Esophagus squamous epithelium (tissue), 5 donors: ENCODE measurements around the gene ZC3HAV1L. TPM values are rescaled to one million over a fixed set of nuclear protein-coding genes. Genes with fewer than 3 reads are reported as not detected.

ENCODE experiments used
- DNase-seq: peaks from one replicate; lab custom pipeline; 2025; lab: John Stamatoyannopoulos, UW
- H3K27ac ChIP-seq, 4 donors: fragments of 200-600 bp; sonication (generic); one replicate each; pipeline ENCODE4 v1.5.1; 2016 to 2019; ENCODE audit warnings: mild to moderate bottlenecking in 1 of 4
- H3K27me3 ChIP-seq, 4 donors: fragments of 200-600 bp; sonication (generic); 1 replicate in 3 of 4; 2 replicates in 1 of 4; pipeline versions ENCODE4 v1.5.1 to v1.6.0; 2017 to 2021; ENCODE audit warnings: antibody characterized with exemption in 1 of 4
- H3K36me3 ChIP-seq, 3 donors: fragments of 200-600 bp; sonication (generic); one replicate each; pipeline ENCODE4 v1.5.1; 2016 to 2019
- H3K4me1 ChIP-seq, 3 donors: fragments of 200-600 bp; sonication (generic); one replicate each; pipeline ENCODE4 v1.5.1; 2017 to 2019
- H3K4me3 ChIP-seq, 4 donors: fragments of 200-600 bp; sonication (generic); 1 replicate in 3 of 4; 2 replicates in 1 of 4; pipeline ENCODE4 v1.5.1; 2016 to 2019; ENCODE audit warnings: mild to moderate bottlenecking in 2 of 4, moderate library complexity in 1 of 4
- H3K9me3 ChIP-seq, 3 donors: fragments of 200-600 bp; sonication (generic); one replicate each; pipeline ENCODE4 v1.5.1; 2016 to 2019
- POLR2A ChIP-seq, 4 donors: fragments of 450-650 bp; IDR thresholded peaks; one replicate each; pipeline ENCODE4 v1.6.1; 2017; ENCODE audit warnings: antibody characterized with exemption in 4 of 4, mild to moderate bottlenecking in 4 of 4, moderate library complexity in 3 of 4
- WGBS, 2 donors: methylation state at CpG; one replicate each; pipeline ENCODE4 v1.1.5; 2018; 5-methylcytosine and 5-hydroxymethylcytosine counted together
- intact Hi-C: fragments of 100-400 bp; cut with DNase I; formaldehyde crosslinking; loops from one replicate; pipeline ENCODE4 v1.15.0; 2022
- total RNA-seq, 4 donors: library from RNA; depleted of rRNA; stranded (reverse); fragments of >200 nt; gene quantifications; one replicate each; pipeline ENCODE4 v1.1.0, GENCODE V29; 2016
- TF ChIP-seq, protein P1 (sequence below), 6 experiments: fragments of 450-650 bp in 4 of 6; fragments of 200-600 bp in 2 of 6; sonication (generic) in 2 of 6; IDR thresholded peaks; one replicate each; pipeline ENCODE4 v1.5.1; 2016 to 2019; ENCODE audit warnings: antibody characterized with exemption in 6 of 6, mild to moderate bottlenecking in 4 of 6, moderate library complexity in 4 of 6
- donor health status: DM: yes; HTN: yes; CAD: no.

ZC3HAV1L gene
- total RNA-seq, 4 donors from 2014 or later, result 12.5 to 24.0 (median 14.9) TPM

DNA sequence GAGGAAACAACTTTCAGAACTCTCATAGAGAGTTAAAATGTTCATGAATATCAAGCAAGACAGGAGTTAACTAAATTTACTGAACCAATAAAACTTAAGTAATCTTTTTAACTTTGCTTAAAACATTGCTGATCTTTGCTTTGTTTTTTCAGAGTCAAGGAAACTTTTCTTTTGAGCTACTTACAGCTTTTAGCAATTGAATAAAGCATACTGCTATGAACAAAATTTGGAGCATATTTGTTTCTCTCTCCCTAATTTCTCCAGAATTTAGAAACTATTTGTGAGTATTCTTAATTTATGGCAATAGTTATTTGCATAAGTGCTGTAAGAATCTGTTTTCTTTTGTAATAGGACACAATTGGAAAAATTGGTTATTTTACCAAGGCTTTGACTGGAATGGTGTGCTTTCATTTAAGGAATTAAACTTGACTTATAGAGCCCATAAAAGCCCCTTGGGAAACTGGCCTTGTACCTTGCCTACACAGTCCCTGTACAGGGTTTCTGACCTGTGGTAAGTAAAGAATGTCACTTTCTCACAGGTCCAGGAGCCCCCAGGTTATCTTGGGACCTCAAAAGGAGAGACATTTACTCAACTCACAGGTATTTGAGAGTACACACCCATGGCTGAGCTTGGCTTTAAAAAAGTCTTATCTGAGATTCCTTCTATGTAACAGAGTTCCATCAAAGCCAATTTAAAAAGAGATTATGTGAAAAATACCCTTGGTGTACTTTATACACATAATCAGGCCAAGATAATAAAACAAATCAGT, 31.3 kb downstream of the ZC3HAV1L start:
- H3K4me1 ChIP-seq, result no peaks in the 10 kb centered on the region
- no peaks in the 10 kb centered on the region for H3K36me3 ChIP-seq
- intact Hi-C loops, result no loop called here
- no peak overlapping the region for H3K4me3 ChIP-seq
- no peak for TF ChIP-seq POLR2A (IDR thresholded peaks at IDR 0.05)
- TF ChIP-seq, protein P1, sequence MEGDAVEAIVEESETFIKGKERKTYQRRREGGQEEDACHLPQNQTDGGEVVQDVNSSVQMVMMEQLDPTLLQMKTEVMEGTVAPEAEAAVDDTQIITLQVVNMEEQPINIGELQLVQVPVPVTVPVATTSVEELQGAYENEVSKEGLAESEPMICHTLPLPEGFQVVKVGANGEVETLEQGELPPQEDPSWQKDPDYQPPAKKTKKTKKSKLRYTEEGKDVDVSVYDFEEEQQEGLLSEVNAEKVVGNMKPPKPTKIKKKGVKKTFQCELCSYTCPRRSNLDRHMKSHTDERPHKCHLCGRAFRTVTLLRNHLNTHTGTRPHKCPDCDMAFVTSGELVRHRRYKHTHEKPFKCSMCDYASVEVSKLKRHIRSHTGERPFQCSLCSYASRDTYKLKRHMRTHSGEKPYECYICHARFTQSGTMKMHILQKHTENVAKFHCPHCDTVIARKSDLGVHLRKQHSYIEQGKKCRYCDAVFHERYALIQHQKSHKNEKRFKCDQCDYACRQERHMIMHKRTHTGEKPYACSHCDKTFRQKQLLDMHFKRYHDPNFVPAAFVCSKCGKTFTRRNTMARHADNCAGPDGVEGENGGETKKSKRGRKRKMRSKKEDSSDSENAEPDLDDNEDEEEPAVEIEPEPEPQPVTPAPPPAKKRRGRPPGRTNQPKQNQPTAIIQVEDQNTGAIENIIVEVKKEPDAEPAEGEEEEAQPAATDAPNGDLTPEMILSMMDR (IDR thresholded peaks at IDR 0.05), result no peak
- no peaks in the 10 kb centered on the region for H3K9me3 ChIP-seq
- H3K27me3 ChIP-seq, result peaks cover 0 to 7% (median 0%) of the 10 kb centered on the region in 4 donors
- H3K27ac ChIP-seq, result no peak overlapping the region
- no peak for DNase-seq

DNA sequence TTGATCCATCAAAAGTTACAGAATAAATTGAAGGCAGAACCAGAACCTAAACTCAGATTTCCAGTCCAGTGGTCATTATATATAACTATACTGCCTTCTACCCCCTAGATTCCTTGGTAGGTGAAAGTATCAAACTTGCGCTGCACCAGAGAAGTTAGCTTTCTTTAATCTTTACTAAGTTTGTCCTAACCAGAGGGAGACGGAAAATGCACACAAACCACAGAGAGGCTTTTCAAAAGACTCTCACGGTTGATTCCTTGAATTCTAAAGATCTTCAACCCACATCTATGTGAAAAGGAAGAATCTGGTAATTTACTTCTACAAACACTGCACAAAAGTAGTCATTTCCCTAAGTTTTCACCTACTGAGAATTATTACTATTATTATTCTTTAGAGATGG, 36.4 kb downstream of the ZC3HAV1L start:
- WGBS, 2 donors, result 79 to 80% methylated on average over 3 of the region's 3 CpGs
- H3K4me1 ChIP-seq, result no peaks in the 10 kb centered on the region
- DNase-seq, result no peak
- intact Hi-C loops, result no loop called here
- no peak overlapping the region for H3K4me3 ChIP-seq
- no peak overlapping the region for H3K27ac ChIP-seq
- H3K36me3 ChIP-seq, result no peaks in the 10 kb centered on the region
- TF ChIP-seq, protein P1 (IDR thresholded peaks at IDR 0.05), result no peak
- no peak for TF ChIP-seq POLR2A (IDR thresholded peaks at IDR 0.05)
- peaks cover 0 to 7% (median 0%) of the 10 kb centered on the region in 4 donors for H3K27me3 ChIP-seq
- no peaks in the 10 kb centered on the region for H3K9me3 ChIP-seq

DNA sequence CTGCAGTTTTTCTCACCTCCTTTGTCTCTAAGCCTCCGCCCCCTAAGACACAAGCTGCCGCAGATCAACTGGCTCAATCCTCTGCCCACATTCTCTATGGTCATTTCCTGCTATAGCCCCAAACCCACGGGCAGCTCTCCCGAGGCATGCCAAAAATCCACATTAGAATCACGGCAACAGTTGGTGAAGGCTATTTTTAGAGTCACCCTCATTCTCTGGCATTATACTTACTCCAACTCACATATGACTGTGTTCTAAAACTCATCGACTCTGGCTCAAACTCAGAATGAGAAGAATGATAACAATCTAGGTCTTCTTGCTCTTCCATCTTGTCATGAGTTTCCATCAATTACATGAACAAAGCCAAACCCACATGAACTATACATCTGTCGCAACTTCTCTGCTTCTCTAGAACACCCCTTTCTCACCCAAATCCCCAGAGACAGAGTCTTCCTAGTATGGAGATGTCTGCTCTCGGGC, 43.8 kb downstream of the ZC3HAV1L start:
- H3K9me3 ChIP-seq, result peaks cover 0 to 4% (median 0%) of the 10 kb centered on the region in 3 donors
- WGBS, 2 donors, result 69 to 71% methylated on average over 8 of the region's 8 CpGs
- H3K4me1 ChIP-seq, result no peaks in the 10 kb centered on the region
- no peak for DNase-seq
- H3K27me3 ChIP-seq, result peaks cover 0 to 10% (median 0%) of the 10 kb centered on the region in 4 donors
- no peak overlapping the region for H3K4me3 ChIP-seq
- no peaks in the 10 kb centered on the region for H3K36me3 ChIP-seq
- TF ChIP-seq POLR2A (IDR thresholded peaks at IDR 0.05), result no peak
- TF ChIP-seq, protein P1 (IDR thresholded peaks at IDR 0.05), result no peak
- intact Hi-C loops, result no loop called here
- no peak overlapping the region for H3K27ac ChIP-seq

DNA sequence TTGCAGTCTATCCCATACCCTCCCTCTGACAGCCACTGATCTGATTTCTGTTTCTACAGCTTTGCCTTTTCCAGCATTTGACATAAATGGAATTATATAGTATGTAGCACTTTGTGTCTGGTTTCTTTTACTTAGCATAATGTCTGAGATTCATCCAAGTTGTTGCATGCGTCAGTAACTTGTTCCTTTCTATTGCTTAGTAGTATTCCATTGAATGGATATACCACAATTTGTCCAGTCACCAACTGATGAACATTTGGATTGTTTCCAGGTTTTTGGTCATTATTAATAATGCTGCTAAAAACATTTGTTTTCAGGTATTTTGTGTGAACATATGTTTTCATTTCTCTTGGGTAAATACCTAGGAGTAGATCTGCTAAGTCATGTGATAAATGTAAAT, 48.2 kb downstream of the ZC3HAV1L start:
- H3K36me3 ChIP-seq, result no peaks in the 10 kb centered on the region
- intact Hi-C loops, result no loop called here
- H3K9me3 ChIP-seq, result peaks cover 0 to 4% (median 0%) of the 10 kb centered on the region in 3 donors
- H3K4me3 ChIP-seq, result no peak overlapping the region
- H3K27ac ChIP-seq, result no peak overlapping the region
- no peak for TF ChIP-seq POLR2A (IDR thresholded peaks at IDR 0.05)
- TF ChIP-seq, protein P1 (IDR thresholded peaks at IDR 0.05), result no peak
- peaks cover 0 to 14% (median 0%) of the 10 kb centered on the region in 4 donors for H3K27me3 ChIP-seq
- DNase-seq, result no peak
- no peaks in the 10 kb centered on the region for H3K4me1 ChIP-seq
- WGBS, 2 donors, result 91 to 100% methylated on average over 1 of the region's 1 CpG

DNA sequence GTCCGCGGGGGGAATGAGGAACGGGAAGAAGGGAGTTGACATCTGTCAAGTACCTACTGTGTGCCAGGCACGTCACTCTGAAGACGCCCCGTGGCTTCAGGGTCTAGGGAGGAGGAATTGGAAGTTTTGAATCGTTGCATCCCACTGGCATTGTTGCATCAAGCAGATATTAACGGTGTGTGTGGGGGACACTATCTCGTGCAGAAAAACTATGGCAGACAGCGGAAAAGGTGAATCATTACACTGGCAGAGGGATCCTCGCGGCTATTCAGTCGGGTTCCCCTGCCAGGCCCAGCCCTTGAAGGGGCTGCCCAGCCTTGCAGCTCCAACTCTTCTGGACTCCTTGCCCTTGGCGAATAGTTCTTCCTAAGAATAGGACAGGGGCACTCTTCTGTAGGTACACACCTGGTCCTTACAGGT, 53.6 kb downstream of the ZC3HAV1L start:
- Histone ChIP-seq H3K36me3 (no peaks in the 10 kb centered on the region), H3K4me1 (peaks cover 6 to 24% (median 7%) of the 10 kb centered on the region in 3 donors), H3K4me3 (peak overlapping the region in 3 of 4 donors; percentile 44 to 68 (median 59)), H3K27ac (no peak overlapping the region), H3K9me3 (no peaks in the 10 kb centered on the region), H3K27me3 (peaks cover 0 to 46% (median 0%) of the 10 kb centered on the region in 4 donors)
- 19 to 31% methylated on average over 11 to 14 of the region's 14 CpGs for WGBS, 2 donors
- no peak for DNase-seq
- intact Hi-C loops, result no loop called here
- TF ChIP-seq, protein P1 (IDR thresholded peaks at IDR 0.05), result no peak
- TF ChIP-seq POLR2A (IDR thresholded peaks at IDR 0.05), result no peak
